Measurements from ENCODE around the gene JAK2. TPM values are rescaled to one million over a fixed set of nuclear protein-coding genes. Genes with fewer than 3 reads are reported as not detected.

Gene JAK2
- total RNA-seq, 1 donor from 2014 or later, result 7.1 TPM

DNA sequence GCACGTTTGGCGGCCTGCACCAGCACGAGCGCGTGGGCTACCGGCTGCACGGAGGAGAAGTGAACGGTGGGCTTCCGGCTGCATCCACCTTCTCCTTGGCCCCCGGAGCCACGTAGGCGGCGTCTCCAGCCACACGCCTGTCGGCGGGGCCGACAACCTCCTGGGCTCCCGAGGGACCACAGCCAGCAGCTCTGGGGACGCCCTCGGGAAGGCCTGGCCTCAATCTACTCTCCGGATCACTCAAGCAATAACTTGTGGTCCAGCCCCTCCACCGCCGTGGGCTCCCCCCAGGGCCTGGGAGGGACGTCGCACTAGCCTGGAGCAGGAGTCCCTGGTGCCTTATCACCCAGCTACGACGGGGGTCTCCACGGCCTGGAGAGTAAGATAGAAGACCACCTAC lies 126.6 kb downstream of the JAK2 start:
- no peak overlapping the region for H3K4me3 ChIP-seq (ENCODE audit: low read depth, low read length)
- DNase-seq (ENCODE audit: low read depth), result no peak
- TF ChIP-seq CTCF (conservative IDR thresholded peaks at IDR 0.05; ENCODE audit: low read depth, low read length), result no peak

GRCh38 chr9:5112109-5112592 lies 127.1 kb downstream of the JAK2 start:
- H3K4me3 ChIP-seq (ENCODE audit: low read depth, low read length), result no peak overlapping the region
- no peak for DNase-seq (ENCODE audit: low read depth)
- TF ChIP-seq CTCF (conservative IDR thresholded peaks at IDR 0.05; ENCODE audit: low read depth, low read length), result no peak

DNA sequence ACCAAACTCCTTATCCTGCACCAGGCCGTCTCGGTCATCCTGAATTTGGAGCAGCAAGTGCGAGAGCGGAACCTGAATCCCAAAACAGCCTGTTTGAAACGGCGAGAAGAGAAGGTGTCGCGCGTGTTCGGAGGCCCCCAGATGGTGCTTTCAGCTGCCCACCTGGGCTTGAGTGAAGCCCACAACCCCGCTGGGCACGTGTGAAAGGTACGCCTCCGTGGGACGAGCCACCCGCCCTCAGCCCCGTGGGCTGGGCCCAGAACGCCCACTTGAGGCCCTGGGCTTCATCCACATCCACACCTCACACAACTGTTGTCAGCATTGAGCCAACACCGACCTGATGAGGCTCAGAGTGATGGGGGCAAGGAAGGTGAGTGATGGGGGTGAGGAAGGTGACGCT lies 127.6 kb downstream of the JAK2 start:
- no peak for TF ChIP-seq CTCF (conservative IDR thresholded peaks at IDR 0.05; ENCODE audit: low read depth, low read length)
- DNase-seq (ENCODE audit: low read depth), result no peak
- no peak overlapping the region for H3K4me3 ChIP-seq (ENCODE audit: low read depth, low read length)

DNA sequence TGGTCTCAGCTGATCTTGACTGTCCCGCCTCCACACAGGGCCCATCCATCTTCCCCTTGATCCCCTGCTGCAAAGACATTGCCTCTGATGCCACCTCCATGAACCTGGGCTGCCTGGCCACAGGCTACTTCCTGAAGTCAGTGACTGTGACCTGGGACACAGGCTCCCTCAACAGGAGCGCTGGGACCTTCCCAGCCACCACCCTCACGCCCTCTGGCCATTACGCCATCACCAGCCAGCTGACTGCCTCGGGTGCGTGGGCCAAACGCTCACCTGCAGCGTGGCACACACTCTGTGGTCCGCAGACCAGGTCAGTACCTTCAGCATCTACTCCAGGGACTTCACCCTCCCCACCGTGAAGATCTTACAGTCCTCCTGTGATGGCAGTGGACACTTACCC lies 128.5 kb downstream of the JAK2 start:
- TF ChIP-seq CTCF (conservative IDR thresholded peaks at IDR 0.05; ENCODE audit: low read depth, low read length), result no peak
- H3K4me3 ChIP-seq (ENCODE audit: low read depth, low read length), result no peak overlapping the region
- no peak for DNase-seq (ENCODE audit: low read depth)

DNA sequence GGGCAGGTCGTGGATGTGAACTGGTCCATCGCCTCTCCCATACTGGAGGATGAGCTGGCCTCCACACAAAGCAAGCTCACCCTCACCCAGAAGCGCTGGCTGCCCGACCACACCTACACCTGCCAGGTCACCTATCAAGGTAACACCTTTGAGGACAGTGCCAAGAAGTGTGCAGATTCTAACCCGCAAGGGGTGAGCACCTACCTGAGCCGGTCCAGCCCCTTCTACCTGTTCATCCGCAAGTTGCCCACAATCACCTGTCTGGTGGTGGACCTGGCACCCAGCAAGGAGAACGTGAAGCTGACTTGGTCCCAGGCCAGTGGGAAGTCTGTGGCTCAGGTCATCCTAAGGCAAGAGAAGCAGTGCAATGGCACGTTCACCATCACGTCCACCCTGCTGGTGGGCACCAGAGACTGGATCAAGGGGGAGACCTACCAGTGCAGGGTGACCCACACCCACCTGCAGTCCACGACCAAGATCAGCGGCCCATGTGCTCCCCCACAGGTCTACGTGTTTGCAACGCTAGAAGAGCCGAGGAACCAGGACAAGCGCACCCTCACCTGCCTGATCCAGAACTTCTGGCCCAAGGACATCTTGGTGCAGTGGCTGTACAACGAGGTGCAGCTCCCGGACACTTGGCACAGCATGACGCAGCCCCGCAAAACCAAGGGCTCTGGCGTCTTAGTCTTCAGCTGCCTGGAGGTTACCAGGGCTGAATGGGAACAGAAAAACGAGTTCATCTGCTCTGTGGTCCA lies 129.1 kb downstream of the JAK2 start:
- DNase-seq (ENCODE audit: low read depth), result no peak
- no peak overlapping the region for H3K4me3 ChIP-seq (ENCODE audit: low read depth, low read length)
- no peak for TF ChIP-seq CTCF (conservative IDR thresholded peaks at IDR 0.05; ENCODE audit: low read depth, low read length)

DNA sequence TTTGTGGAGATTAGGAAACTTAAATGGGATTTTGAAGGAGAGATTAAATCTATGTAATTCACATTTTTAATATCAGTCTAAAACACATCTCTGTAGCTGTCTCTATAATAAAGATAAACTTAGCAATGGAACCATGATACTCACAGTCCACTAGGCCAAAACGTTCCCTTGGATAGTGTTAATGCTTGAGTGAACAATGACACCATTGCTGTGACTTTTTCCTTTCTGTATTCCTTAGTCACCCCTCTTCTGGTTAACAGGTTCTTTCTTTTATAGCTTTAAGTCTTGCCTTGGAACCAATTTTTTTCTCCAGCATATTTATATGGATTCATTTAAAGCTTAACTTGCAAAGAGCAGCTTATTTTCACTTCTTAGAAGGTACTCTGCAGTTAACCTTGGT lies 137.0 kb downstream of the JAK2 start:
- TF ChIP-seq CTCF (conservative IDR thresholded peaks at IDR 0.05; ENCODE audit: low read depth, low read length), result no peak
- no peak overlapping the region for H3K4me3 ChIP-seq (ENCODE audit: low read depth, low read length)
- DNase-seq (ENCODE audit: low read depth), result peak; percentile 33

DNA sequence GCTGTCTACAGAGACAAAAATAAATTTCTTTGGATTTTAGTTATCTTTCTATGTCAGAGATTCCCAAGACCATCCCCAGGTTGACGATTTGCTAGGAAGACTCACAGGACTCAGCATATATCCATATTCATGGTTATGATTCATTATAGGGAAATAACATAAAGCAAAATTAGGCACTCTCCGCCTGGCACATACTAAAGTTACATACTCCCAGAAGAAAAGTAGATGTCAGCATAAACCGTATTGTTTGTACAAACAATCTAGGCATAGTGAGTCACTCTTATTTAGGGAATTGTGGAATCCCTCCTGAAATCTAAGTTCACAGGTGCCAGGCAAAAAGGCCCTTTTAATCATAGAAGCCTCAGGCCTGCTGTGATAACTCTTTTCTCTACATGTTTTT lies 137.4 kb downstream of the JAK2 start:
- DNase-seq (ENCODE audit: low read depth), result no peak
- H3K4me3 ChIP-seq (ENCODE audit: low read depth, low read length), result no peak overlapping the region
- no peak for TF ChIP-seq CTCF (conservative IDR thresholded peaks at IDR 0.05; ENCODE audit: low read depth, low read length)

Data from epithelial cell of proximal tubule (primary cell).